SK-N-SH treated with all-trans-retinoic acid at 6 μM for 48 hours (cell line): ENCODE results near the gene STPG3.
A peak's percentile ranks its signal among the peaks of the same experiment; 100 is the strongest.

ENCODE experiments used
- ATAC-seq: fragments of 200-7000 bp; cut with Tn5 transposase; 3 replicates; pipeline ENCODE4 v1.9.1; 2020; ENCODE audit warnings: mild to moderate bottlenecking, moderate library complexity
- ARNTL ChIP-seq: fragments of 450-650 bp; formaldehyde crosslinking; IDR thresholded peaks from 2 replicates; pipeline ENCODE4 v1.5.0; 2020; ENCODE audit warnings: low read depth, mild to moderate bottlenecking, moderate library complexity, borderline replicate concordance
- BACH2 ChIP-seq: fragments of 250-450 bp; sonication (Bioruptor Pico); IDR thresholded peaks from 2 replicates; pipeline ENCODE4 v1.9.0; 2021; ENCODE audit warnings: mild to moderate bottlenecking, borderline replicate concordance
- CREB5 ChIP-seq: fragments of 250-450 bp; sonication (Bioruptor Pico); IDR thresholded peaks from 2 replicates; pipeline ENCODE4 v1.5.1; 2020; ENCODE audit warnings: low read depth, mild to moderate bottlenecking, moderate library complexity
- CSDC2 ChIP-seq: fragments of 250-450 bp; sonication (Bioruptor Pico); IDR thresholded peaks from 2 replicates; pipeline ENCODE4 v1.5.0; 2020; ENCODE audit warnings: mild to moderate bottlenecking, moderate library complexity
- CSRNP3 ChIP-seq: fragments of 250-450 bp; sonication (Bioruptor Pico); IDR thresholded peaks from 2 replicates; pipeline ENCODE4 v1.5.1; 2021; ENCODE audit warnings: mild to moderate bottlenecking, moderate library complexity
- ESRRG ChIP-seq: fragments of 250-450 bp; sonication (Bioruptor Pico); IDR thresholded peaks from 2 replicates; pipeline ENCODE4 v1.6.1; 2021; ENCODE audit warnings: mild to moderate bottlenecking
- ISL1 ChIP-seq: fragments of 250-450 bp; sonication (Bioruptor Pico); IDR thresholded peaks from 2 replicates; pipeline ENCODE4 v2.1.2; 2022; ENCODE audit warnings: mild to moderate bottlenecking, moderate library complexity
- PATZ1 ChIP-seq: fragments of 250-450 bp; sonication (Bioruptor Pico); IDR thresholded peaks from 2 replicates; pipeline ENCODE4 v1.8.0; 2020; ENCODE audit warnings: mild to moderate bottlenecking, moderate library complexity, borderline replicate concordance
- PPARA ChIP-seq: fragments of 250-450 bp; sonication (Bioruptor Pico); IDR thresholded peaks from 2 replicates; pipeline ENCODE4 v1.5.0; 2020; ENCODE audit warnings: mild to moderate bottlenecking, borderline replicate concordance
- RARB ChIP-seq: fragments of 250-450 bp; sonication (Bioruptor Pico); IDR thresholded peaks from 2 replicates; pipeline ENCODE4 v1.8.0; 2021; ENCODE audit warnings: mild to moderate bottlenecking, moderate library complexity
- TCF4 ChIP-seq: fragments of 250-450 bp; sonication (Bioruptor Pico); IDR thresholded peaks from 2 replicates; pipeline ENCODE4 v1.8.0; 2021; ENCODE audit warnings: mild to moderate bottlenecking, moderate library complexity, borderline replicate concordance
- TOX ChIP-seq: fragments of 250-450 bp; sonication (Bioruptor Pico); IDR thresholded peaks from 2 replicates; pipeline ENCODE4 v1.8.0; 2021; ENCODE audit warnings: mild to moderate bottlenecking, moderate library complexity, borderline replicate concordance
- ZC3H10 ChIP-seq: fragments of 250-450 bp; sonication (Bioruptor Pico); IDR thresholded peaks from 2 replicates; pipeline ENCODE4 v1.5.1; 2021; ENCODE audit warnings: mild to moderate bottlenecking, moderate library complexity
- ZFP3 ChIP-seq: fragments of 250-450 bp; sonication (Bioruptor Pico); IDR thresholded peaks from 2 replicates; pipeline ENCODE4 v1.5.0; 2020; ENCODE audit warnings: mild to moderate bottlenecking, moderate library complexity
- ZFP30 ChIP-seq: fragments of 450-650 bp; formaldehyde crosslinking; IDR thresholded peaks from 2 replicates; pipeline ENCODE4 v1.5.0; 2022; ENCODE audit warnings: mild to moderate bottlenecking, moderate library complexity
- ZNF70 ChIP-seq: fragments of 450-650 bp; formaldehyde crosslinking; IDR thresholded peaks from 2 replicates; pipeline ENCODE4 v1.5.0; 2020; ENCODE audit warnings: mild to moderate bottlenecking, moderate library complexity
- ZNF8 ChIP-seq: fragments of 450-650 bp; formaldehyde crosslinking; IDR thresholded peaks from 2 replicates; pipeline ENCODE4 v1.5.0; 2020; ENCODE audit warnings: mild to moderate bottlenecking, moderate library complexity

The STPG3 gene

GRCh38 chr9:137235424-137236237 lies 15.5 kb upstream of the STPG3 start:
- TF ChIP-seq TCF4 (CRISPR knock-in tag) (no peak), CREB5 (CRISPR knock-in tag) (no peak), ESRRG (CRISPR knock-in tag) (no peak), ARNTL (CRISPR knock-in tag) (no peak)
- ATAC-seq = no peak

- TF ChIP-seq ZNF8 (CRISPR knock-in tag) (no peak), ESRRG (CRISPR knock-in tag) (no peak), TCF4 (CRISPR knock-in tag) (no peak), CSDC2 (CRISPR knock-in tag) (no peak), PATZ1 (CRISPR knock-in tag) (peak; percentile 42; the same call in 1 of the 2 replicates), PPARA (CRISPR knock-in tag) (no peak)
- peak; percentile 65 for ATAC-seq
These were observed 14.7 kb upstream of the STPG3 start for GRCh38 chr9:137236238-137236935.

- no peak for ATAC-seq
- no peak for TF ChIP-seq ZFP30 (CRISPR knock-in tag)
- TF ChIP-seq CREB5 (CRISPR knock-in tag) = no peak
- no peak for TF ChIP-seq BACH2 (CRISPR knock-in tag)
- no peak for TF ChIP-seq ESRRG (CRISPR knock-in tag)
- TF ChIP-seq ISL1 (CRISPR knock-in tag) = no peak
- no peak for TF ChIP-seq PATZ1 (CRISPR knock-in tag)
- no peak for TF ChIP-seq CSRNP3 (CRISPR knock-in tag)
- TF ChIP-seq ZFP3 (CRISPR knock-in tag) = no peak
- no peak for TF ChIP-seq TOX (CRISPR knock-in tag)
- no peak for TF ChIP-seq PPARA (CRISPR knock-in tag)
- no peak for TF ChIP-seq ZNF8 (CRISPR knock-in tag)
- TF ChIP-seq ZC3H10 (CRISPR knock-in tag) = no peak
- TF ChIP-seq ZNF70 (CRISPR knock-in tag) = no peak
- TF ChIP-seq RARB = no peak
These were observed 14.1 kb upstream of the STPG3 start for GRCh38 chr9:137236936-137237421.
